ENCODE measurements around the gene PPP2R5D. TPM values are rescaled to one million over a fixed set of nuclear protein-coding genes. Genes with fewer than 3 reads are reported as not detected.
"Not testable (repeated sequence)": the region's sequence is repeated elsewhere in the genome, so short reads cannot be mapped to it uniquely, and the experiment has no call there.

Gene PPP2R5D
- 36.1 and 45.3 TPM in 2 replicates for total RNA-seq

- peak; percentile 95 for DNase-seq (ENCODE audit: low read depth, low spot score)
These were observed at the start of gene PPP2R5D for GRCh38 chr6:42984001-42984923. PPP2R5D (plus strand) TSS chr6:42984570; CDS start chr6:42984678, 108 bp downstream.

- no peak for DNase-seq (ENCODE audit: low read depth, low spot score)
These were observed 49.0 kb upstream of the PPP2R5D start for GRCh38 chr6:42935322-42935721.

GRCh38 chr6:42936398-42936797 is 48.0 kb upstream of the PPP2R5D start:
- no peak for DNase-seq (ENCODE audit: low read depth, low spot score)

GRCh38 chr6:42937548-42938427 is 46.6 kb upstream of the PPP2R5D start:
- no peak for DNase-seq (ENCODE audit: low read depth, low spot score)

- no peak for DNase-seq (ENCODE audit: low read depth, low spot score)
These were observed 46.0 kb upstream of the PPP2R5D start for GRCh38 chr6:42938428-42938796.

- DNase-seq (ENCODE audit: low read depth, low spot score) = no peak
These were observed 45.2 kb upstream of the PPP2R5D start for GRCh38 chr6:42938987-42939809.

- no peak for DNase-seq (ENCODE audit: low read depth, low spot score)
These were observed 44.6 kb upstream of the PPP2R5D start for GRCh38 chr6:42939810-42940167.

GRCh38 chr6:42940493-42941045 is 43.8 kb upstream of the PPP2R5D start:
- DNase-seq (ENCODE audit: low read depth, low spot score) = no peak

- DNase-seq (ENCODE audit: low read depth, low spot score) = not testable (repeated sequence)
These were observed 43.0 kb upstream of the PPP2R5D start for GRCh38 chr6:42941356-42941755.

GRCh38 chr6:42942444-42942843 is 41.9 kb upstream of the PPP2R5D start:
- no peak for DNase-seq (ENCODE audit: low read depth, low spot score)

GRCh38 chr6:42947950-42948349 is 36.4 kb upstream of the PPP2R5D start:
- no peak for DNase-seq (ENCODE audit: low read depth, low spot score)

- DNase-seq (ENCODE audit: low read depth, low spot score) = no peak
These were observed 32.0 kb upstream of the PPP2R5D start for GRCh38 chr6:42952389-42952788.

GRCh38 chr6:42954405-42954804 is 30.0 kb upstream of the PPP2R5D start:
- not testable (repeated sequence) for DNase-seq (ENCODE audit: low read depth, low spot score)

- DNase-seq (ENCODE audit: low read depth, low spot score) = no peak
These were observed 26.2 kb upstream of the PPP2R5D start for GRCh38 chr6:42958125-42958524.

GRCh38 chr6:42959917-42960242 is 24.5 kb upstream of the PPP2R5D start:
- DNase-seq (ENCODE audit: low read depth, low spot score) = no peak

- no peak for DNase-seq (ENCODE audit: low read depth, low spot score)
These were observed 23.9 kb upstream of the PPP2R5D start, which contains the start of gene GNMT for GRCh38 chr6:42960243-42961019. GNMT (plus strand) TSS chr6:42960754; CDS start chr6:42960768, 14 bp downstream.

GRCh38 chr6:42961020-42961470 is 23.3 kb upstream of the PPP2R5D start:
- no peak for DNase-seq (ENCODE audit: low read depth, low spot score)

- no peak for DNase-seq (ENCODE audit: low read depth, low spot score)
These were observed 22.3 kb upstream of the PPP2R5D start for GRCh38 chr6:42962096-42962495.

- no peak for DNase-seq (ENCODE audit: low read depth, low spot score)
These were observed 21.7 kb upstream of the PPP2R5D start for GRCh38 chr6:42962502-42963178.

Data from pulmonary artery endothelial cell (primary cell).